ENCODE measurements around the gene TMEM183A. TPM values are rescaled to one million over a fixed set of nuclear protein-coding genes. Genes with fewer than 3 reads are reported as not detected.

Gene TMEM183A
- total and polyA plus RNA-seq, 2 of the 4 experiments (the other 2 are of a cell fraction): 56.8 to 63.1 TPM

- TF ChIP-seq MAZ (IDR thresholded peaks at IDR 0.05; ENCODE audit: borderline replicate concordance, low read depth, low read length): no peak; the same call in 1 of the 2 replicates
Measured at GRCh38 chr1:203038217-203038741, 31.1 kb downstream of the TMEM183A start (continued).

GRCh38 chr1:203038891-203039608 is 31.9 kb downstream of the TMEM183A start:
- in situ Hi-C loops (cut with MboI; ENCODE audit: low sequenced_read_pairs): loop anchor here (5.0 kb wide), 1 partner anchor 178 kb away; no protein-coding TSS in a partner anchor
- intact Hi-C loops (cut with micrococcal nuclease): loop anchor here (1.0 to 10.0 kb wide), 5 partner anchors 78 to 446 kb away; no protein-coding TSS in a partner anchor
- peaks cover 21% of the 10 kb centered on the region for H4K20me1 ChIP-seq (ENCODE audit: insufficient read depth, low read length)
- no peak overlapping the region for H4K5ac ChIP-seq (ENCODE audit: low read depth, low read length)
- H3K9me1 ChIP-seq (ENCODE audit: insufficient read depth, low read length): 0 out of 2 replicates have a peak, but pooled peaks cover 5% of the 10 kb centered on the region
- dilution Hi-C loops (cut with HindIII; ENCODE audit: low sequenced_read_pairs, unreplicated experiment): no loop called here
- POLR2A ChIA-PET (ENCODE audit: unreplicated experiment): no interaction called here
- H3K9me3 ChIP-seq (ENCODE audit: control insufficient read depth, insufficient read depth, low read length): no peaks in the 10 kb centered on the region
- BruUV-seq (replicated peaks): no TSS peak
- peaks cover 0 to 7% of the 10 kb centered on the region in 2 experiments; a peak in 1 of 4 replicates for H3K79me1 ChIP-seq (ENCODE audit: low read depth in 1 of 2, low read length in 2 of 2)
- DNase-seq (peak; percentile 65), ATAC-seq (ENCODE audit: low read depth) (peak; percentile 79)
- no peak overlapping the region for H2BK5ac ChIP-seq (ENCODE audit: low read depth, low read length, poor library complexity, severe bottlenecking)
- H3K4me2 ChIP-seq (ENCODE audit: low read depth, low read length): no peak overlapping the region
- TF ChIP-seq RAD21 (IDR thresholded peaks at IDR 0.05; ENCODE audit: low read length) (peak; percentile 90), CHD1 (IDR thresholded peaks at IDR 0.05; ENCODE audit: low read depth, low read length) (no peak), CTCF (conservative IDR thresholded peaks at IDR 0.05; ENCODE audit: low read depth, low read length) (peak; percentile 90), SMC3 (IDR thresholded peaks at IDR 0.05; ENCODE audit: low read depth, low read length) (peak; percentile 76)
- H3K14ac ChIP-seq (replicated peaks; ENCODE audit: low read depth, low read length): no peak overlapping the region
- H3K56ac ChIP-seq (ENCODE audit: extremely low read depth, insufficient read depth, low read length): no peak overlapping the region
- no peak overlapping the region for H2AK9ac ChIP-seq (replicated peaks; ENCODE audit: low read depth, low read length, poor library complexity)
- CTCF ChIA-PET: interaction anchor here (0.8 to 7.2 kb wide), 20 partner anchors 10 to 240 kb away, joined by 3 to 49 read pairs (median 6); partner anchors contain the start of gene PPFIA4
- H2BK15ac ChIP-seq (ENCODE audit: low read depth, low read length): no peak overlapping the region
- H2AFZ ChIP-seq (replicated peaks; ENCODE audit: low read length, poor library complexity): peak overlapping the region; percentile 4
- no peak overlapping the region; the same call in 1 of the 2 replicates for H4K91ac ChIP-seq (ENCODE audit: insufficient read depth, low read depth, low read length)
- H3K23ac ChIP-seq (ENCODE audit: low read depth, low read length): no peak overlapping the region
- H3K27me3 ChIP-seq (ENCODE audit: control insufficient read depth, insufficient read depth, low read length): no peaks in the 10 kb centered on the region
- H3K4me1 ChIP-seq (ENCODE audit: control insufficient read depth, insufficient read depth, low read length): peaks cover 25% of the 10 kb centered on the region
- no peak overlapping the region for H2BK20ac ChIP-seq (ENCODE audit: low read depth, low read length)
- no peak overlapping the region for H3K18ac ChIP-seq (ENCODE audit: low read depth, low read length)
- H3K36me3 ChIP-seq (ENCODE audit: control insufficient read depth, insufficient read depth, low read length): 0 out of 2 replicates have a peak, but pooled peaks cover 4% of the 10 kb centered on the region
- H3K4ac ChIP-seq (ENCODE audit: low read depth, low read length): no peak overlapping the region
- H3K4me3 ChIP-seq (ENCODE audit: insufficient read depth, low read depth, low read length): no peak overlapping the region
- H3K27ac ChIP-seq (ENCODE audit: insufficient read depth, low read length): no peak overlapping the region
- no peak overlapping the region for H2AK5ac ChIP-seq (ENCODE audit: low read depth, low read length)
- WGBS, 2 experiments (ENCODE audit: extremely low coverage in 2 of 2, insufficient read length in 1 of 2): 83% methylated on average over 7 of the region's 22 CpGs; no CpG with 5 or more reads in 1 of the 2 experiments
- H4K8ac ChIP-seq (ENCODE audit: low read depth in 2 of 2, low read length in 2 of 2): no peak overlapping the region
- no peak overlapping the region for H2BK120ac ChIP-seq (ENCODE audit: low read depth, low read length)
- no peak overlapping the region for H3K9ac ChIP-seq (ENCODE audit: low read depth, low read length)
